GM12878 (cell line): Measurements from ENCODE around the gene HACD4.

Source experiments
- EZH2 ChIP-seq: IDR thresholded peaks from 2 replicates; pipeline ENCODE4 v1.6.1; 2012; ENCODE audit warnings: low read depth, mild to moderate bottlenecking, control low read depth, inconsistent platforms, low read length, borderline replicate concordance; ENCODE audit not compliant: control insufficient read depth
- MYB ChIP-seq: fragments of 150-350 bp; IDR thresholded peaks from 2 replicates; pipeline ENCODE4 v1.6.1; 2014; ENCODE audit warnings: mild to moderate bottlenecking, low read depth, low read length, borderline replicate concordance
- MYC ChIP-seq: IDR thresholded peaks from 2 replicates; pipeline ENCODE4 v1.6.1; 2011; ENCODE audit warnings: mild to moderate bottlenecking, low read length, moderate library complexity, inconsistent platforms; ENCODE audit not compliant: insufficient read depth, insufficient replicate concordance, insufficient read length, severe bottlenecking
- SRF ChIP-seq, 2 experiments: IDR thresholded peaks; 2 replicates each; pipeline ENCODE4 v1.6.1; 2011; ENCODE audit warnings: low read depth in 2 of 2, low read length in 2 of 2, mild to moderate bottlenecking in 1 of 2, moderate library complexity in 1 of 2
- TF ChIP-seq, protein P1 (sequence below): IDR thresholded peaks from 2 replicates; pipeline ENCODE4 v1.6.1; 2012; ENCODE audit warnings: low read depth, low read length, improper control_type of control experiment

DNA sequence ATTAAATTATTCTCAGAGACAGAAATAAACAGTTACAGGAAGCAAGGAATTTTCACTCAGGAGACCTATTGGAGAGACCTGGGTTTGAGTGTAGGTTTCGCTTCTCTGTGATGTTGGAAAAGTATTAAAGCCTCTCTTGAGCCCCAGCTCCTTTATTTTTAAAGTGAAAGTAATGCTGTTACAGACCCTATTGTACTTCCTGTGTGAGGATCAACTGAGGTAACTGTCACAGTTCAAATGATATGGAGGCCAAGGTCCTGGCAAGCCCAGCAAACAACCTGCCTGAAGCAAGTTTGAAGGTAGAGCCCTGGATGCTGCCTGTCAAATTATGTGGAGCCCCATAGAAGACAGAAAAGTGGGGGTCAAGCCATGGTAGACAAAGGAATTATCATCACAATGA lies 7.9 kb upstream of the HACD4 start:
- TF ChIP-seq SRF (IDR thresholded peaks at IDR 0.05; ENCODE audit: low read depth in 2 of 2, low read length in 2 of 2) (no peak), MYC (no peak), MYB (no peak), EZH2 (no peak)
- TF ChIP-seq, protein P1, sequence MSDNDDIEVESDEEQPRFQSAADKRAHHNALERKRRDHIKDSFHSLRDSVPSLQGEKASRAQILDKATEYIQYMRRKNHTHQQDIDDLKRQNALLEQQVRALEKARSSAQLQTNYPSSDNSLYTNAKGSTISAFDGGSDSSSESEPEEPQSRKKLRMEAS = no peak
